Measurements from ENCODE around the gene DAGLB.
"Not testable (repeated sequence)": the region's sequence is repeated elsewhere in the genome, so short reads cannot be mapped to it uniquely, and the experiment has no call there.

- TF ChIP-seq CTCF, POLR2A (IDR thresholded peaks at IDR 0.05): not testable (repeated sequence)
Observed at GRCh38 chr7:6381846-6382245, 65.9 kb downstream of the DAGLB start.

Data from testis (tissue), 2 donors.